ENCODE results near the gene KLHL36.
"Not testable (repeated sequence)": the region's sequence is repeated elsewhere in the genome, so short reads cannot be mapped to it uniquely, and the experiment has no call there.

KLHL36 gene

GRCh38 chr16:84673561-84673960 lies 25.2 kb downstream of the KLHL36 start:
- no peak for DNase-seq

- DNase-seq, result no peak
These were observed 27.1 kb downstream of the KLHL36 start for GRCh38 chr16:84675423-84675822.

GRCh38 chr16:84675884-84676283 lies 27.6 kb downstream of the KLHL36 start:
- no peak for DNase-seq

GRCh38 chr16:84677017-84677803 lies 28.9 kb downstream of the KLHL36 start:
- no peak for DNase-seq

- no peak for DNase-seq
These were observed 29.5 kb downstream of the KLHL36 start for GRCh38 chr16:84677849-84678248.

GRCh38 chr16:84678541-84678940 lies 30.2 kb downstream of the KLHL36 start:
- DNase-seq, result no peak

GRCh38 chr16:84680165-84680842 lies 32.0 kb downstream of the KLHL36 start:
- DNase-seq, result no peak

- DNase-seq, result no peak
These were observed 32.7 kb downstream of the KLHL36 start for GRCh38 chr16:84680843-84681629.

- DNase-seq, result peak; percentile 39 to 77
These were observed 35.6 kb downstream of the KLHL36 start for GRCh38 chr16:84683691-84684591.

GRCh38 chr16:84684592-84684965 lies 36.3 kb downstream of the KLHL36 start:
- DNase-seq, result no peak

- DNase-seq, result no peak
These were observed 36.9 kb downstream of the KLHL36 start for GRCh38 chr16:84685210-84685609.

- DNase-seq, result no peak
These were observed 38.5 kb downstream of the KLHL36 start for GRCh38 chr16:84686707-84687298.

- no peak for DNase-seq
These were observed 39.4 kb downstream of the KLHL36 start for GRCh38 chr16:84687715-84688114.

- DNase-seq, result not testable (repeated sequence)
These were observed 39.9 kb downstream of the KLHL36 start for GRCh38 chr16:84688163-84688562.

- DNase-seq, result no peak
These were observed 40.8 kb downstream of the KLHL36 start for GRCh38 chr16:84689111-84689510.

- DNase-seq, result no peak
These were observed 41.9 kb downstream of the KLHL36 start for GRCh38 chr16:84690088-84690819.

GRCh38 chr16:84692451-84693214 lies 44.3 kb downstream of the KLHL36 start:
- no peak for DNase-seq

GRCh38 chr16:84693869-84694268 lies 45.6 kb downstream of the KLHL36 start:
- not testable (repeated sequence) for DNase-seq

- no peak for DNase-seq
These were observed 46.7 kb downstream of the KLHL36 start for GRCh38 chr16:84694980-84695379.

- DNase-seq, result no peak
These were observed 50.9 kb downstream of the KLHL36 start for GRCh38 chr16:84699147-84699711.

Data from NCI-H526 (cell line).